ENCODE measurements around the gene PCDH15. TPM values are rescaled to one million over a fixed set of nuclear protein-coding genes. Genes with fewer than 3 reads are reported as not detected.

PCDH15 gene
- total and polyA plus RNA-seq, 2 experiments from 2014 or later, result 0.29 to 0.66 TPM

DNA sequence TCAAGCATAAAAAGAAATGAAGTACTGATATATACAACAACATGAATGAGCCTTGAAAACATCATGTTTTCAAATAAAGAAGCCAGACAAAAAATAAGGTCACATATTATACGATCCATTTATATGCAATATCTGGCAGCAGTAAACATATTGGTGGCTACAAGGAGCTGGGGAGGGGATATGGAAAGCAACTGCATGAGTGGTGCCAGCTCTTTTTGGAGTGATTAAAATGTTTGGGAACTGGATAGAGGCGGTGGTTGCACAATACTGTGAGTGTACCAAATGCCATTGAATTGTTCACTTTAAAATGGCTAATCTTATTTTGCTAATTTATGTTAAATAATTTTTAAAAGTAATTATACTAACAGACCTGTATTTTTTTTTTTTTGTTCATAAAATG, 481.7 kb downstream of the PCDH15 start (continued):
- TF ChIP-seq, protein P1, sequence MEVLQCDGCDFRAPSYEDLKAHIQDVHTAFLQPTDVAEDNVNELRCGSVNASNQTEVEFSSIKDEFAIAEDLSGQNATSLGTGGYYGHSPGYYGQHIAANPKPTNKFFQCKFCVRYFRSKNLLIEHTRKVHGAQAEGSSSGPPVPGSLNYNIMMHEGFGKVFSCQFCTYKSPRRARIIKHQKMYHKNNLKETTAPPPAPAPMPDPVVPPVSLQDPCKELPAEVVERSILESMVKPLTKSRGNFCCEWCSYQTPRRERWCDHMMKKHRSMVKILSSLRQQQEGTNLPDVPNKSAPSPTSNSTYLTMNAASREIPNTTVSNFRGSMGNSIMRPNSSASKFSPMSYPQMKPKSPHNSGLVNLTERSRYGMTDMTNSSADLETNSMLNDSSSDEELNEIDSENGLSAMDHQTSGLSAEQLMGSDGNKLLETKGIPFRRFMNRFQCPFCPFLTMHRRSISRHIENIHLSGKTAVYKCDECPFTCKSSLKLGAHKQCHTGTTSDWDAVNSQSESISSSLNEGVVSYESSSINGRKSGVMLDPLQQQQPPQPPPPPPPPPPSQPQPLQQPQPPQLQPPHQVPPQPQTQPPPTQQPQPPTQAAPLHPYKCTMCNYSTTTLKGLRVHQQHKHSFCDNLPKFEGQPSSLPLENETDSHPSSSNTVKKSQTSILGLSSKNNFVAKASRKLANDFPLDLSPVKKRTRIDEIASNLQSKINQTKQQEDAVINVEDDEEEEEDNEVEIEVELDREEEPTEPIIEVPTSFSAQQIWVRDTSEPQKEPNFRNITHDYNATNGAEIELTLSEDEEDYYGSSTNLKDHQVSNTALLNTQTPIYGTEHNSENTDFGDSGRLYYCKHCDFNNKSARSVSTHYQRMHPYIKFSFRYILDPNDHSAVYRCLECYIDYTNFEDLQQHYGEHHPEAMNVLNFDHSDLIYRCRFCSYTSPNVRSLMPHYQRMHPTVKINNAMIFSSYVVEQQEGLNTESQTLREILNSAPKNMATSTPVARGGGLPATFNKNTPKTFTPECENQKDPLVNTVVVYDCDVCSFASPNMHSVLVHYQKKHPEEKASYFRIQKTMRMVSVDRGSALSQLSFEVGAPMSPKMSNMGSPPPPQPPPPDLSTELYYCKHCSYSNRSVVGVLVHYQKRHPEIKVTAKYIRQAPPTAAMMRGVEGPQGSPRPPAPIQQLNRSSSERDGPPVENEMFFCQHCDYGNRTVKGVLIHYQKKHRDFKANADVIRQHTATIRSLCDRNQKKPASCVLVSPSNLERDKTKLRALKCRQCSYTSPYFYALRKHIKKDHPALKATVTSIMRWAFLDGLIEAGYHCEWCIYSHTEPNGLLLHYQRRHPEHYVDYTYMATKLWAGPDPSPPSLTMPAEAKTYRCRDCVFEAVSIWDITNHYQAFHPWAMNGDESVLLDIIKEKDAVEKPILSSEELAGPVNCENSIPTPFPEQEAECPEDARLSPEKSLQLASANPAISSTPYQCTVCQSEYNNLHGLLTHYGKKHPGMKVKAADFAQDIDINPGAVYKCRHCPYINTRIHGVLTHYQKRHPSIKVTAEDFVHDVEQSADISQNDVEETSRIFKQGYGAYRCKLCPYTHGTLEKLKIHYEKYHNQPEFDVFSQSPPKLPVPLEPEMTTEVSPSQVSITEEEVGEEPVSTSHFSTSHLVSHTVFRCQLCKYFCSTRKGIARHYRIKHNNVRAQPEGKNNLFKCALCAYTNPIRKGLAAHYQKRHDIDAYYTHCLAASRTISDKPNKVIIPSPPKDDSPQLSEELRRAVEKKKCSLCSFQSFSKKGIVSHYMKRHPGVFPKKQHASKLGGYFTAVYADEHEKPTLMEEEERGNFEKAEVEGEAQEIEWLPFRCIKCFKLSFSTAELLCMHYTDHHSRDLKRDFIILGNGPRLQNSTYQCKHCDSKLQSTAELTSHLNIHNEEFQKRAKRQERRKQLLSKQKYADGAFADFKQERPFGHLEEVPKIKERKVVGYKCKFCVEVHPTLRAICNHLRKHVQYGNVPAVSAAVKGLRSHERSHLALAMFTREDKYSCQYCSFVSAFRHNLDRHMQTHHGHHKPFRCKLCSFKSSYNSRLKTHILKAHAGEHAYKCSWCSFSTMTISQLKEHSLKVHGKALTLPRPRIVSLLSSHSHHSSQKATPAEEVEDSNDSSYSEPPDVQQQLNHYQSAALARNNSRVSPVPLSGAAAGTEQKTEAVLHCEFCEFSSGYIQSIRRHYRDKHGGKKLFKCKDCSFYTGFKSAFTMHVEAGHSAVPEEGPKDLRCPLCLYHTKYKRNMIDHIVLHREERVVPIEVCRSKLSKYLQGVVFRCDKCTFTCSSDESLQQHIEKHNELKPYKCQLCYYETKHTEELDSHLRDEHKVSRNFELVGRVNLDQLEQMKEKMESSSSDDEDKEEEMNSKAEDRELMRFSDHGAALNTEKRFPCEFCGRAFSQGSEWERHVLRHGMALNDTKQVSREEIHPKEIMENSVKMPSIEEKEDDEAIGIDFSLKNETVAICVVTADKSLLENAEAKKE (CRISPR knock-in tag; IDR thresholded peaks at IDR 0.05), result no peak

DNA sequence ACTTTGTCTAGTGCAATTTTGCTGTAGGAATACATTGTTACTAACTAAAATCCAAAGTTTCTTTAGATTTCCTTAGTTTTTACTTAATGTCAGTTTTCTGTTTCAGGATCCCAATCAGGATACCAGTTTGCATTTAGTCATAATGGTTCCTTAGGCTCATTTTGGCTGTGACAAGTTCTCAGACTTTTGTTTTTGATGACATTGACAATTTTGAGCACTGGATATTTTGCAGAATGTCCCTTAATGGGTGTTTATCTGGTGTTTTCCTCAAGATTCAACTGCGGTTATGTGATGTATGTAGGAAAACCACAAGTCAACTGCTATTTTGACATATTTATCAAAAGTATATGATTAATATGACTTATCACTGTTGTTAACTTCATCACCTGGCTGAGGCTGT, 482.6 kb downstream of the PCDH15 start:
- no peak overlapping the region for H3K4me3 ChIP-seq
- no peak for ATAC-seq
- H3K36me3 ChIP-seq (ENCODE audit: insufficient read depth), result no peaks in the 10 kb centered on the region
- no peaks in the 10 kb centered on the region for H3K36me3 Mint-ChIP-seq (ENCODE audit: low read depth)
- no peaks in the 10 kb centered on the region for H3K4me1 ChIP-seq (ENCODE audit: insufficient read depth)
- H3K79me2 ChIP-seq (replicated peaks; ENCODE audit: insufficient read depth), result no peaks in the 10 kb centered on the region
- H3K4me1 Mint-ChIP-seq, result no peaks in the 10 kb centered on the region
- no peaks in the 10 kb centered on the region for H3K27me3 ChIP-seq (ENCODE audit: insufficient read depth)
- no peak overlapping the region for H3K4me2 ChIP-seq
- no peaks in the 10 kb centered on the region for H3K27me3 Mint-ChIP-seq (ENCODE audit: insufficient read depth, low read depth, poor library complexity)
- H3F3A ChIP-seq (replicated peaks; ENCODE audit: low read depth), result no peaks in the 10 kb centered on the region
- H3K27ac ChIP-seq (ENCODE audit: low read depth), result no peak overlapping the region
- H2AFZ ChIP-seq, result no peak overlapping the region
- no peaks in the 10 kb centered on the region for H4K20me1 ChIP-seq (replicated peaks; ENCODE audit: insufficient read depth)
- no peaks in the 10 kb centered on the region for H3K9me2 ChIP-seq (ENCODE audit: insufficient read depth)
- no peaks in the 10 kb centered on the region; the same call in 2 of the 3 replicates for H3K9me3 Mint-ChIP-seq
- DNase-seq (ENCODE audit: low spot score), result no peak
- H3K27ac Mint-ChIP-seq, result no peak overlapping the region
- H3K4me3 Mint-ChIP-seq, result no peak overlapping the region
- TF ChIP-seq NANOG (IDR thresholded peaks at IDR 0.05; ENCODE audit: borderline replicate concordance) (no peak), ZNF114 (CRISPR knock-in tag; IDR thresholded peaks at IDR 0.05) (no peak), STAT1 (IDR thresholded peaks at IDR 0.05; ENCODE audit: unreplicated experiment) (no peak), JUNB (IDR thresholded peaks at IDR 0.05; ENCODE audit: unreplicated experiment) (no peak)
- TF ChIP-seq, protein P2, sequence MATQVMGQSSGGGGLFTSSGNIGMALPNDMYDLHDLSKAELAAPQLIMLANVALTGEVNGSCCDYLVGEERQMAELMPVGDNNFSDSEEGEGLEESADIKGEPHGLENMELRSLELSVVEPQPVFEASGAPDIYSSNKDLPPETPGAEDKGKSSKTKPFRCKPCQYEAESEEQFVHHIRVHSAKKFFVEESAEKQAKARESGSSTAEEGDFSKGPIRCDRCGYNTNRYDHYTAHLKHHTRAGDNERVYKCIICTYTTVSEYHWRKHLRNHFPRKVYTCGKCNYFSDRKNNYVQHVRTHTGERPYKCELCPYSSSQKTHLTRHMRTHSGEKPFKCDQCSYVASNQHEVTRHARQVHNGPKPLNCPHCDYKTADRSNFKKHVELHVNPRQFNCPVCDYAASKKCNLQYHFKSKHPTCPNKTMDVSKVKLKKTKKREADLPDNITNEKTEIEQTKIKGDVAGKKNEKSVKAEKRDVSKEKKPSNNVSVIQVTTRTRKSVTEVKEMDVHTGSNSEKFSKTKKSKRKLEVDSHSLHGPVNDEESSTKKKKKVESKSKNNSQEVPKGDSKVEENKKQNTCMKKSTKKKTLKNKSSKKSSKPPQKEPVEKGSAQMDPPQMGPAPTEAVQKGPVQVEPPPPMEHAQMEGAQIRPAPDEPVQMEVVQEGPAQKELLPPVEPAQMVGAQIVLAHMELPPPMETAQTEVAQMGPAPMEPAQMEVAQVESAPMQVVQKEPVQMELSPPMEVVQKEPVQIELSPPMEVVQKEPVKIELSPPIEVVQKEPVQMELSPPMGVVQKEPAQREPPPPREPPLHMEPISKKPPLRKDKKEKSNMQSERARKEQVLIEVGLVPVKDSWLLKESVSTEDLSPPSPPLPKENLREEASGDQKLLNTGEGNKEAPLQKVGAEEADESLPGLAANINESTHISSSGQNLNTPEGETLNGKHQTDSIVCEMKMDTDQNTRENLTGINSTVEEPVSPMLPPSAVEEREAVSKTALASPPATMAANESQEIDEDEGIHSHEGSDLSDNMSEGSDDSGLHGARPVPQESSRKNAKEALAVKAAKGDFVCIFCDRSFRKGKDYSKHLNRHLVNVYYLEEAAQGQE (IDR thresholded peaks at IDR 0.05; ENCODE audit: unreplicated experiment), result no peak
- TF ChIP-seq, protein P1 (CRISPR knock-in tag; IDR thresholded peaks at IDR 0.05), result no peak
